Measurements from ENCODE around the gene LYPLAL1.

GRCh38 chr1:219177940-219178339 is 4.3 kb downstream of the LYPLAL1 start:
- TF ChIP-seq CTCF (IDR thresholded peaks at IDR 0.05; ENCODE audit: low read depth, low read length) (no peak), POLR2A (IDR thresholded peaks at IDR 0.05; ENCODE audit: extremely low read depth, insufficient read length) (no peak), MYC (IDR thresholded peaks at IDR 0.05; ENCODE audit: low read depth, low read length) (no peak)

All from NB4 (cell line).